ENCODE results near the gene TAOK1. TPM values are rescaled to one million over a fixed set of nuclear protein-coding genes. Genes with fewer than 3 reads are reported as not detected.

The TAOK1 gene
- polyA plus RNA-seq, 1 experiment, result 34.2 TPM

GRCh38 chr17:29589524-29590410, 199.6 kb downstream of the TAOK1 start, which contains the start of gene GIT1:
GIT1 (minus strand) TSS chr17:29589648; CDS start chr17:29589378, 270 bp downstream.
- no peaks in the 10 kb centered on the region for H3K27me3 ChIP-seq (ENCODE audit: control insufficient read depth, insufficient read depth, low read length)
- TF ChIP-seq CTCF (IDR thresholded peaks at IDR 0.05; ENCODE audit: low read depth, low read length), result no peak
- peak within 1 kb of the TSS; percentile 57 for H3K27ac ChIP-seq (ENCODE audit: low read depth, low read length)
- ChIA-PET CTCF (interaction anchor here (0.6 to 1.0 kb wide), 3 partner anchors 17 to 219 kb away, joined by 3 to 5 read pairs (median 3); no protein-coding TSS in a partner anchor), POLR2A (interaction anchor here (1.0 kb wide), 1 partner anchor 13 kb away, joined by 3 read pairs; no protein-coding TSS in a partner anchor)
- peak within 1 kb of the TSS; percentile 83 for H3K4me3 ChIP-seq (ENCODE audit: low read depth, low read length)
- no peaks in the 10 kb centered on the region; the same call in 1 of the 2 replicates for H3K9me3 ChIP-seq (ENCODE audit: control insufficient read depth, insufficient read depth, low read length)
- DNase-seq (ENCODE audit: low read depth, low spot score), result no peak

GRCh38 chr17:29590411-29591145, 200.4 kb downstream of the TAOK1 start:
- H3K27ac ChIP-seq (ENCODE audit: low read depth, low read length), result peak overlapping the region; percentile 65
- ChIA-PET CTCF (interaction anchor here (0.6 to 2.4 kb wide), 16 partner anchors 10 to 524 kb away, joined by 3 to 23 read pairs (median 4); partner anchors contain the start of gene TP53I13), POLR2A (interaction anchor here (0.5 to 0.8 kb wide), 2 partner anchors 301 to 318 kb away, joined by 3 to 5 read pairs; no protein-coding TSS in a partner anchor)
- H3K4me3 ChIP-seq (ENCODE audit: low read depth, low read length), result peak overlapping the region; percentile 61
- no peaks in the 10 kb centered on the region for H3K27me3 ChIP-seq (ENCODE audit: control insufficient read depth, insufficient read depth, low read length)
- no peak for DNase-seq (ENCODE audit: low read depth, low spot score)
- TF ChIP-seq CTCF (IDR thresholded peaks at IDR 0.05; ENCODE audit: low read depth, low read length), result no peak
- no peaks in the 10 kb centered on the region; the same call in 1 of the 2 replicates for H3K9me3 ChIP-seq (ENCODE audit: control insufficient read depth, insufficient read depth, low read length)

GRCh38 chr17:29591146-29591736, 201.1 kb downstream of the TAOK1 start:
- Histone ChIP-seq H3K27ac (ENCODE audit: low read depth, low read length) (peak overlapping the region; percentile 65), H3K9me3 (ENCODE audit: control insufficient read depth, insufficient read depth, low read length) (no peaks in the 10 kb centered on the region; the same call in 1 of the 2 replicates), H3K27me3 (ENCODE audit: control insufficient read depth, insufficient read depth, low read length) (no peaks in the 10 kb centered on the region), H3K4me3 (ENCODE audit: low read depth, low read length) (peak overlapping the region; percentile 61)
- no peak for TF ChIP-seq CTCF (IDR thresholded peaks at IDR 0.05; ENCODE audit: low read depth, low read length)
- ChIA-PET POLR2A (interaction anchor here (0.8 kb wide), 1 partner anchor 300 kb away, joined by 5 read pairs; no protein-coding TSS in a partner anchor), CTCF (interaction anchor here (0.6 to 2.4 kb wide), 22 partner anchors 9 to 524 kb away, joined by 3 to 23 read pairs (median 4); partner anchors contain the start of gene TP53I13)
- DNase-seq (ENCODE audit: low read depth, low spot score), result no peak

- Histone ChIP-seq H3K27me3 (ENCODE audit: control insufficient read depth, insufficient read depth, low read length) (no peaks in the 10 kb centered on the region), H3K4me3 (ENCODE audit: low read depth, low read length) (peak overlapping the region; percentile 44), H3K27ac (ENCODE audit: low read depth, low read length) (peak overlapping the region; percentile 65), H3K9me3 (ENCODE audit: control insufficient read depth, insufficient read depth, low read length) (no peaks in the 10 kb centered on the region; the same call in 1 of the 2 replicates)
- POLR2A ChIA-PET, result interaction anchor here (0.5 to 1.5 kb wide), 4 partner anchors 12 to 298 kb away, joined by 3 to 8 read pairs (median 4); partner anchors contain the start of gene NUFIP2
- no peak for DNase-seq (ENCODE audit: low read depth, low spot score)
- peak; percentile 98 for TF ChIP-seq CTCF (IDR thresholded peaks at IDR 0.05; ENCODE audit: low read depth, low read length)
- CTCF ChIA-PET, result interaction anchor here (0.6 to 2.4 kb wide), 16 partner anchors 8 to 468 kb away, joined by 3 to 23 read pairs (median 4); partner anchors contain the start of gene TP53I13
Measured at GRCh38 chr17:29591737-29592608, 201.8 kb downstream of the TAOK1 start.

All from AG04450 (cell line).